Measurements from ENCODE around the gene GSDMA. TPM values are rescaled to one million over a fixed set of nuclear protein-coding genes. Genes with fewer than 3 reads are reported as not detected.

Gene GSDMA
- total RNA-seq, 2 donors from 2014 or later: 0.24 to 1.1 TPM

- peaks cover 6% of the 10 kb centered on the region for H3K36me3 Mint-ChIP-seq
- peak overlapping the region in 1 of 2 donors; percentile 99 for H3K27ac Mint-ChIP-seq
- no peak for ATAC-seq
- H3K27me3 Mint-ChIP-seq: peaks cover 0 to 1% of the 10 kb centered on the region in 2 donors
- DNase-seq (ENCODE audit: low spot score): no peak
- no peaks in the 10 kb centered on the region for H3K9me3 Mint-ChIP-seq
- H3K4me1 Mint-ChIP-seq (ENCODE audit: low read depth in 2 of 2): peaks cover 23 to 26% of the 10 kb centered on the region in 2 donors
- peak overlapping the region; percentile 98 for H3K4me3 Mint-ChIP-seq
These were observed 16.3 kb downstream of the GSDMA start for GRCh38 chr17:39979016-39979670.

DNA sequence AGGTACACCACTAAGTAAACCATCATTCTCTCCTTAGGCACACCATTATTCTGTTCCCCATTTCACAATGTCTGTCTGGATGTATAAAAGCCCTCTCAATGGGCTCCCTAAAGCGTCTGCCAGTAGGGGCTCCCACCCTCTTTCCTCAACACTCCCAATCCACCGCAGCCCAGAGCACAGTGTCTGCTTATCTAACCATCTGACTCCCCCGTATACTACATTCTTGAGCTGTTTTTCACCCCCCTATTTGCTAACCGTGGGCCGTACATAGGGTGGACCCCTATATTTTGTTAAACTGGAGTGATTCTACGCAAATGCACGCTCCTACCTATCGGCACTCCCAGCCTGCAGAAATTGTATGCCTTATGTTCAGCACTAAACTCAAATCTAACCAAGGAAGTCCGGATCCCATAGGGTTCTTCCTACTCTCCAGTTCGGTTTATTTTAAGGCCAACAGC is 17.1 kb downstream of the GSDMA start:
- DNase-seq (ENCODE audit: low spot score) (no peak), ATAC-seq (peak in 1 of 2 donors; percentile 0)
- no peaks in the 10 kb centered on the region for H3K27me3 Mint-ChIP-seq
- peak overlapping the region; percentile 90 to 99 for H3K27ac Mint-ChIP-seq
- peaks cover 23 to 30% of the 10 kb centered on the region in 2 donors for H3K4me1 Mint-ChIP-seq (ENCODE audit: low read depth in 2 of 2)
- H3K4me3 Mint-ChIP-seq: peak overlapping the region; percentile 98
- H3K9me3 Mint-ChIP-seq: no peaks in the 10 kb centered on the region
- H3K36me3 Mint-ChIP-seq: peaks cover 6% of the 10 kb centered on the region

GRCh38 chr17:39980351-39981206 is 17.8 kb downstream of the GSDMA start, which contains the start of gene PSMD3:
TSS of gene PSMD3 (plus strand) at chr17:39980807. CDS start at chr17:39980971, 164 bp downstream.
- DNase-seq (ENCODE audit: low spot score): peak; percentile 98
- peaks cover 9% of the 10 kb centered on the region for H3K36me3 Mint-ChIP-seq
- no peaks in the 10 kb centered on the region for H3K27me3 Mint-ChIP-seq
- peak within 1 kb of the TSS; percentile 90 to 99 for H3K27ac Mint-ChIP-seq
- peak; percentile 96 to 97 for ATAC-seq
- no peaks in the 10 kb centered on the region for H3K9me3 Mint-ChIP-seq
- H3K4me1 Mint-ChIP-seq (ENCODE audit: low read depth in 2 of 2): peaks cover 23 to 30% of the 10 kb centered on the region in 2 donors
- peak within 1 kb of the TSS; percentile 98 for H3K4me3 Mint-ChIP-seq

- H3K4me1 Mint-ChIP-seq (ENCODE audit: low read depth in 2 of 2): peaks cover 23 to 31% of the 10 kb centered on the region in 2 donors
- peak overlapping the region; percentile 98 for H3K4me3 Mint-ChIP-seq
- peak overlapping the region; percentile 90 to 99 for H3K27ac Mint-ChIP-seq
- no peaks in the 10 kb centered on the region for H3K9me3 Mint-ChIP-seq
- ATAC-seq: no peak
- no peaks in the 10 kb centered on the region for H3K27me3 Mint-ChIP-seq
- DNase-seq (ENCODE audit: low spot score): no peak
- H3K36me3 Mint-ChIP-seq: peaks cover 16% of the 10 kb centered on the region
These were observed 18.5 kb downstream of the GSDMA start for GRCh38 chr17:39981207-39981741.

GRCh38 chr17:39981766-39982375 is 19.1 kb downstream of the GSDMA start:
- H3K9me3 Mint-ChIP-seq: no peaks in the 10 kb centered on the region
- peak overlapping the region; percentile 98 for H3K4me3 Mint-ChIP-seq
- ATAC-seq: no peak
- H3K36me3 Mint-ChIP-seq: peaks cover 20% of the 10 kb centered on the region
- H3K4me1 Mint-ChIP-seq (ENCODE audit: low read depth in 2 of 2): peaks cover 23 to 34% of the 10 kb centered on the region in 2 donors
- DNase-seq (ENCODE audit: low spot score): no peak
- peak overlapping the region; percentile 90 to 99 for H3K27ac Mint-ChIP-seq
- H3K27me3 Mint-ChIP-seq: no peaks in the 10 kb centered on the region

DNA sequence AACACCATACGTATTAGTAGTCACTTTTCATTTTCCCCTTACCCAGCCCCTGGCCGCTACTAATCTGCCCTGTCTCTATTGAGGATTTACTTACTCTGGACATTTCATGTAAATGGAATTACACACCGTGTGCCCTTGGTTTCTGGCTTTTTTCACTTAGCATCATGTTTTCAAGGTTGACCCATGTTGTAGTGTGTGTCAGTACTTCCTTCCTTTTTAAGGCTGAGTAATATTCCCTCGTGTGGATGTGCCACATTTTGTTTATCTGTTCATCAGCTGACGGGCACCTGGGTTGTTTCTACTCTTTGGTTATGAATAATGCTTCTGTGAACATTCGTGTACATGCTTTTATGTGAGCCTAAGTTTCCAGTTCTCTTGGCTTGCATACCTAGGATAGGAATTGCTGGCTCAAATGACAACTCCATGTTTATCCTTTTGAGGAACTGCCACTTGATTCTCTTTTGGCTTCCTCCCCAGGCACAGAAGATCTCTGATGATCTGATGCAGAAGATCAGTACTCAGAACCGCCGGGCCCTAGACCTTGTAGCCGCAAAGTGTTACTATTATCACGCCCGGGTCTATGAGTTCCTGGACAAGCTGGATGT is 25.5 kb downstream of the GSDMA start:
- DNase-seq (ENCODE audit: low spot score) (no peak), ATAC-seq (no peak)
- H3K4me1 Mint-ChIP-seq (ENCODE audit: low read depth in 2 of 2): peaks cover 13 to 19% of the 10 kb centered on the region in 2 donors
- peaks cover 38% of the 10 kb centered on the region for H3K36me3 Mint-ChIP-seq
- H3K9me3 Mint-ChIP-seq: no peaks in the 10 kb centered on the region
- no peak overlapping the region for H3K4me3 Mint-ChIP-seq
- no peak overlapping the region for H3K27ac Mint-ChIP-seq
- H3K27me3 Mint-ChIP-seq: no peaks in the 10 kb centered on the region

DNA sequence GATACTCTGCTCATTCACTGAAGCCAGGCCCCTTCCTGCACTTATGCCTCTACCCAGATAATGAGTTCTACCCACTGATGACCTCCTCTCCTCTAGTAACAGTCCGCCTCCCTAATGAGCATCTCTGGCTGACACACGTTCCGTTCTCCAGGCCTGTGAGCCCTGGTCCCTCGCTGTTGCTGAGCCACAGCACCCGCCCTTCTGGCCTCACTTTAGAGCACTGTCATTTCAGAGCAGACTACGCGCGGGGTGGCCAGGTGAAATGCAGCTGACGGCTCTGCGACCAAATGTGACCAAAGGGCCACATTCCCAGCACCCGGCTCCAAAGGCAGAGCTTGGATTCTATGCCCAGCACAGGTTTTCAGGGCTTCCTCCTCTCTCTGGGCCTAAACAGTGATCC is 31.6 kb downstream of the GSDMA start:
- DNase-seq (ENCODE audit: low spot score) (no peak), ATAC-seq (no peak)
- Mint-ChIP-seq H3K27ac (no peak overlapping the region), H3K27me3 (no peaks in the 10 kb centered on the region), H3K36me3 (peaks cover 34% of the 10 kb centered on the region), H3K4me1 (ENCODE audit: low read depth in 2 of 2) (peaks cover 6 to 12% of the 10 kb centered on the region in 2 donors), H3K9me3 (no peaks in the 10 kb centered on the region), H3K4me3 (no peak overlapping the region)

- Mint-ChIP-seq H3K36me3 (peaks cover 32% of the 10 kb centered on the region), H3K4me1 (ENCODE audit: low read depth in 2 of 2) (peaks cover 6 to 11% of the 10 kb centered on the region in 2 donors), H3K4me3 (no peak overlapping the region), H3K27ac (no peak overlapping the region), H3K27me3 (no peaks in the 10 kb centered on the region), H3K9me3 (no peaks in the 10 kb centered on the region)
- ATAC-seq (no peak), DNase-seq (ENCODE audit: low spot score) (no peak)
These were observed 32.6 kb downstream of the GSDMA start for GRCh38 chr17:39995438-39995837.

DNA sequence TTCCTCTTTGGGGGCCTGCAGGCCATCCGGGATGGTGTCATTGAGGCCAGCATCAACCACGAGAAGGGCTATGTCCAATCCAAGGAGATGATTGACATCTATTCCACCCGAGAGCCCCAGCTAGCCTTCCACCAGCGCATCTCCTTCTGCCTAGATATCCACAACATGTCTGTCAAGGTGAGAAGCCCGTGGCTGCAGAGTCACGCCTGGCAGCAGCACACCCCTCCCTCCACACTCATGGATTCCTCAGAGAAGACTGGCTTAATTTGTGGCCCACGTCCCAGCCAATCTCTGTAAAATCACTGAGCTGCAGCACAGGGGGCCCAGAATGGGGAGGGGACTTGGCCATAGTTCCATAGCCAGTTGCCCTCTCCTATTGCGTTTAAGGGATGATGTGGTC is 33.4 kb downstream of the GSDMA start:
- no peak overlapping the region for H3K4me3 Mint-ChIP-seq
- H3K27ac Mint-ChIP-seq: no peak overlapping the region
- H3K36me3 Mint-ChIP-seq: peaks cover 32% of the 10 kb centered on the region
- DNase-seq (ENCODE audit: low spot score) (no peak), ATAC-seq (no peak)
- H3K27me3 Mint-ChIP-seq: no peaks in the 10 kb centered on the region
- peaks cover 6 to 11% of the 10 kb centered on the region in 2 donors for H3K4me1 Mint-ChIP-seq (ENCODE audit: low read depth in 2 of 2)
- H3K9me3 Mint-ChIP-seq: no peaks in the 10 kb centered on the region

DNA sequence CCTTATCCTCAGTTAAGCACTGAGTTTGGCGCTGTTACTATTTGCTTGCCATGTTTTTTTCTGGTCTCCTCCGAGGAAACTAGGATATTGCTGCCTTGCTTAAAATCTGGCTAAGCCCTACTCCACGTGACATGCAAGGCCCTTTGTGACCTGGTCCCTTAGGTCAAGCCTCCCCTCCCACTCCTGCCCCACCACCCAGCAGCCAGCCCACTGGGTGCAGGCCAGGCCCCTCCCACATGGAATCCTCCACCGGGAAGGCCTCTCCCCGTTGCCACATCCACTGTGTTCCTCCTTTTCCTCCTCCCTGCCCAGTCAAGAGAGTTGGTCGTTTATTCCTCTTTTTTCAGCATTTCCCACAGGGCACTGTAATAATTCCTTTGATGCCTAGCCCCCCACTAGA is 34.0 kb downstream of the GSDMA start:
- no peak for DNase-seq (ENCODE audit: low spot score)
- Mint-ChIP-seq H3K9me3 (no peaks in the 10 kb centered on the region), H3K4me1 (ENCODE audit: low read depth in 2 of 2) (peaks cover 6 to 11% of the 10 kb centered on the region in 2 donors), H3K4me3 (no peak overlapping the region), H3K27ac (no peak overlapping the region), H3K27me3 (no peaks in the 10 kb centered on the region), H3K36me3 (peaks cover 32% of the 10 kb centered on the region)
- no peak for ATAC-seq

GRCh38 chr17:39997543-39997942 is 34.7 kb downstream of the GSDMA start:
- Mint-ChIP-seq H3K9me3 (no peaks in the 10 kb centered on the region), H3K36me3 (peaks cover 31% of the 10 kb centered on the region), H3K4me3 (no peak overlapping the region), H3K4me1 (ENCODE audit: low read depth in 2 of 2) (peaks cover 6 to 11% of the 10 kb centered on the region in 2 donors), H3K27me3 (no peaks in the 10 kb centered on the region), H3K27ac (no peak overlapping the region)
- DNase-seq (ENCODE audit: low spot score): no peak
- ATAC-seq: no peak

- no peaks in the 10 kb centered on the region for H3K27me3 Mint-ChIP-seq
- ATAC-seq: no peak
- H3K27ac Mint-ChIP-seq: no peak overlapping the region
These were observed 36.3 kb downstream of the GSDMA start for GRCh38 chr17:39999067-39999466.

DNA sequence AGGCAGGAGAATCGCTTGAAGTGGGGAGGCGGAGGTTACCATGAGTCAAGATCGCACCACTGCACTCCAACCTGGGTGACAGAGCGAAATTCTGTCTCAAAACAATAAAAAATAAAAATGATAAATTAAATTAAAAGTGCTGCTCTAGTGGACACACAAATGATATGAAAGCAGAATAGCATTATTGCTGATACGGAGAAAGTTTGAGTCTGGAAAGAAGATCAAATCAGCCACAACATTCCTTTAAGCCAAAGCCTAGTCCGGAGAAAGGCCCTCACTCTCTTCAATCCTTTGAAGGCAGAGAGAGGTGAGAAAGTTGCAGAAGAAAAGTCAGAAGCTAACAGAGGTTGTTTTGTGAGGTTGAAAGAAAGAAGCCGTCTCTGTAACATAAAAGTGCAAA is 37.4 kb downstream of the GSDMA start:
- ATAC-seq (no peak), DNase-seq (ENCODE audit: low spot score) (no peak)
- H3K27me3 Mint-ChIP-seq: no peaks in the 10 kb centered on the region
- H3K36me3 Mint-ChIP-seq: peaks cover 6% of the 10 kb centered on the region
- no peaks in the 10 kb centered on the region for H3K9me3 Mint-ChIP-seq
- no peak overlapping the region for H3K27ac Mint-ChIP-seq
- H3K4me1 Mint-ChIP-seq (ENCODE audit: low read depth in 2 of 2): no peaks in the 10 kb centered on the region
- H3K4me3 Mint-ChIP-seq: no peak overlapping the region

More at GRCh38 chr17:39999067-39999466, 36.3 kb downstream of the GSDMA start:
- Mint-ChIP-seq H3K4me3 (no peak overlapping the region), H3K9me3 (no peaks in the 10 kb centered on the region), H3K36me3 (peaks cover 16% of the 10 kb centered on the region), H3K4me1 (ENCODE audit: low read depth in 2 of 2) (no peaks in the 10 kb centered on the region)
- no peak for DNase-seq (ENCODE audit: low spot score)

All from natural killer cell treated with Interleukin-12 subunit alpha and Interleukin-12 subunit beta and Interleukin-15 and Interleukin-18, amount 100 ng/mL, for 72 hours (primary cell).